Prostate gland (tissue), 2 donors: ENCODE measurements around the gene METTL9.
"Not testable (repeated sequence)": the region's sequence is repeated elsewhere in the genome, so short reads cannot be mapped to it uniquely, and the experiment has no call there.

Experiments
- CTCF ChIP-seq, 4 experiments: fragments of 200-600 bp in 2 of 4; fragments of 450-650 bp in 2 of 4; sonication (generic) in 2 of 4; IDR thresholded peaks; 1 replicate in 3 of 4; 2 replicates in 1 of 4; pipeline ENCODE4 v1.5.1; 2016 to 2019; ENCODE audit warnings: antibody characterized with exemption in 4 of 4, mild to moderate bottlenecking in 2 of 4, moderate library complexity in 2 of 4
- POLR2AphosphoS5 ChIP-seq: sonication (generic); formaldehyde crosslinking; IDR thresholded peaks from one replicate; pipeline ENCODE4 v1.6.1; 2017; ENCODE audit warnings: antibody characterized with exemption

DNA sequence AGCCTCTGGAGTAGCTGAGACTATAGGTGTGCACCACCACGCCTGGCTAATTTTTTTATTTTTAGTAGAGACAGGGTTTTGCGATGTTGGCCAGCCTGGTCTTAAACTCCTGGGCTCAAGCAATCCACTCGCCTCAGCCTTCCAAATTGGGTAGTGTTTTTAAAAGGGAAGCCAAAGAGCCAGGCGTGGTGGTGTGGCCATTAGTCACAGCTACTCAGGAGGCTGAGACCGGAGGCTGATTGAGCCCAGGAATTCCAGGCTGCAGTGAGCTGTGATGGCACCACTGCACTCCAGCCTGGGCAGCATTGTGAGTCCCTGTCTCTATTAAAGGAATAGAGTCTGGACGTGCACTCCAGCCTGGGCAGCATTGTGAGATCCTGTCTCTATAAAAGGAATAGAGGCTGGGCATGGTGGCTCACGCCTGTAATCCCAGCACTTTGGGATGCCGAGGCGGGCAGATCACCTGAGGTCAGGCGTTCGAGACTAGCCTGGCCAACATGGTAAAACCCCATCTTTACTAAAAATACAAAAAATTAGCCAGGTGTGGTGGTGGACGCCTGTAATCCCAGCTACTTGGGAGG, 50.5 kb downstream of the METTL9 start:
- not testable (repeated sequence) for TF ChIP-seq CTCF (IDR thresholded peaks at IDR 0.05); POLR2AphosphoS5
